GM18505 (cell line): ENCODE results near the gene MSANTD7.

Experiments
- ATAC-seq: cut with Tn5 transposase; IDR thresholded peaks from one replicate; pipeline ENCODE4 v1.9.1; 2021; ENCODE audit not compliant: unreplicated experiment
- POLR2A ChIP-seq: IDR thresholded peaks from 4 replicates; pipeline ENCODE4 v1.6.1; 2011; ENCODE audit warnings: borderline replicate concordance; ENCODE audit not compliant: insufficient read depth, insufficient read length; ENCODE audit errors: extremely low read depth

MSANTD7 gene

GRCh38 chr10:14879928-14880193, 41.8 kb downstream of the MSANTD7 start:
- TF ChIP-seq POLR2A: no peak
- no peak for ATAC-seq

GRCh38 chr10:14880229-14880628, 42.1 kb downstream of the MSANTD7 start:
- ATAC-seq: no peak
- no peak for TF ChIP-seq POLR2A

GRCh38 chr10:14884082-14884481, 46.0 kb downstream of the MSANTD7 start:
- TF ChIP-seq POLR2A: no peak
- ATAC-seq: no peak
